Mesothelial cell of epicardium (in vitro differentiated cells): ENCODE data around the gene NOTCH1. TPM values are rescaled to one million over a fixed set of nuclear protein-coding genes. Genes with fewer than 3 reads are reported as not detected.

ENCODE experiments used
- DNase-seq, 2 experiments: peaks; one replicate each; pipeline ENCODE4 v3.0.0; 2021; ENCODE audit warnings: low spot score in 2 of 2; ENCODE audit not compliant: unreplicated experiment in 2 of 2
- H3K27ac Mint-ChIP-seq: 2 replicates; pipeline ENCODE4 v1.8.0; 2021; ENCODE audit warnings: mixed read lengths
- H3K27me3 Mint-ChIP-seq: 2 replicates; pipeline ENCODE4 v1.8.0; 2021; ENCODE audit warnings: low read depth, mixed read lengths
- H3K36me3 Mint-ChIP-seq: 2 replicates; pipeline ENCODE4 v1.8.0; 2021; ENCODE audit warnings: mixed read lengths
- H3K4me1 Mint-ChIP-seq: 2 replicates; pipeline ENCODE4 v1.8.0; 2021; ENCODE audit warnings: mixed read lengths
- H3K4me3 Mint-ChIP-seq: 2 replicates; pipeline ENCODE4 v1.8.0; 2021; ENCODE audit warnings: mild to moderate bottlenecking, moderate library complexity, mixed read lengths
- H3K9me3 Mint-ChIP-seq: 2 replicates; pipeline ENCODE4 v1.8.0; 2021; ENCODE audit warnings: mixed read lengths
- total RNA-seq: library from RNA; stranded (reverse); gene quantifications from 3 replicates; pipeline ENCODE4 v1.2.1, GENCODE V29; 2021
- TF ChIP-seq, protein P1 (sequence below): fragments of 200-600 bp; sonication (generic); IDR thresholded peaks from one replicate; pipeline ENCODE4 v1.5.0; 2021; ENCODE audit warnings: antibody characterized with exemption; ENCODE audit not compliant: unreplicated experiment

NOTCH1 gene
- total RNA-seq, 1 donor from 2014 or later: 107 TPM

- Mint-ChIP-seq H3K4me3 (no peak overlapping the region), H3K4me1 (no peaks in the 10 kb centered on the region), H3K27ac (no peak overlapping the region), H3K27me3 (no peaks in the 10 kb centered on the region), H3K9me3 (no peaks in the 10 kb centered on the region), H3K36me3 (peaks cover 13% of the 10 kb centered on the region)
- TF ChIP-seq, protein P1, sequence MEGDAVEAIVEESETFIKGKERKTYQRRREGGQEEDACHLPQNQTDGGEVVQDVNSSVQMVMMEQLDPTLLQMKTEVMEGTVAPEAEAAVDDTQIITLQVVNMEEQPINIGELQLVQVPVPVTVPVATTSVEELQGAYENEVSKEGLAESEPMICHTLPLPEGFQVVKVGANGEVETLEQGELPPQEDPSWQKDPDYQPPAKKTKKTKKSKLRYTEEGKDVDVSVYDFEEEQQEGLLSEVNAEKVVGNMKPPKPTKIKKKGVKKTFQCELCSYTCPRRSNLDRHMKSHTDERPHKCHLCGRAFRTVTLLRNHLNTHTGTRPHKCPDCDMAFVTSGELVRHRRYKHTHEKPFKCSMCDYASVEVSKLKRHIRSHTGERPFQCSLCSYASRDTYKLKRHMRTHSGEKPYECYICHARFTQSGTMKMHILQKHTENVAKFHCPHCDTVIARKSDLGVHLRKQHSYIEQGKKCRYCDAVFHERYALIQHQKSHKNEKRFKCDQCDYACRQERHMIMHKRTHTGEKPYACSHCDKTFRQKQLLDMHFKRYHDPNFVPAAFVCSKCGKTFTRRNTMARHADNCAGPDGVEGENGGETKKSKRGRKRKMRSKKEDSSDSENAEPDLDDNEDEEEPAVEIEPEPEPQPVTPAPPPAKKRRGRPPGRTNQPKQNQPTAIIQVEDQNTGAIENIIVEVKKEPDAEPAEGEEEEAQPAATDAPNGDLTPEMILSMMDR: no peak
- DNase-seq: no peak
These were observed 45.6 kb downstream of the NOTCH1 start for GRCh38 chr9:136499935-136500910.

- TF ChIP-seq, protein P1: no peak
- Mint-ChIP-seq H3K9me3 (no peaks in the 10 kb centered on the region), H3K4me3 (no peak overlapping the region), H3K36me3 (peaks cover 13% of the 10 kb centered on the region), H3K27me3 (no peaks in the 10 kb centered on the region), H3K4me1 (no peaks in the 10 kb centered on the region), H3K27ac (no peak overlapping the region)
- DNase-seq: no peak
These were observed 46.5 kb downstream of the NOTCH1 start for GRCh38 chr9:136499071-136499934.

- TF ChIP-seq, protein P1: no peak
- H3K4me3 Mint-ChIP-seq: no peak overlapping the region
- DNase-seq: no peak
- no peaks in the 10 kb centered on the region for H3K9me3 Mint-ChIP-seq
- peaks cover 13% of the 10 kb centered on the region for H3K36me3 Mint-ChIP-seq
- no peak overlapping the region for H3K27ac Mint-ChIP-seq
- H3K4me1 Mint-ChIP-seq: no peaks in the 10 kb centered on the region
- H3K27me3 Mint-ChIP-seq: no peaks in the 10 kb centered on the region
These were observed 47.7 kb downstream of the NOTCH1 start for GRCh38 chr9:136497916-136498695.

DNA sequence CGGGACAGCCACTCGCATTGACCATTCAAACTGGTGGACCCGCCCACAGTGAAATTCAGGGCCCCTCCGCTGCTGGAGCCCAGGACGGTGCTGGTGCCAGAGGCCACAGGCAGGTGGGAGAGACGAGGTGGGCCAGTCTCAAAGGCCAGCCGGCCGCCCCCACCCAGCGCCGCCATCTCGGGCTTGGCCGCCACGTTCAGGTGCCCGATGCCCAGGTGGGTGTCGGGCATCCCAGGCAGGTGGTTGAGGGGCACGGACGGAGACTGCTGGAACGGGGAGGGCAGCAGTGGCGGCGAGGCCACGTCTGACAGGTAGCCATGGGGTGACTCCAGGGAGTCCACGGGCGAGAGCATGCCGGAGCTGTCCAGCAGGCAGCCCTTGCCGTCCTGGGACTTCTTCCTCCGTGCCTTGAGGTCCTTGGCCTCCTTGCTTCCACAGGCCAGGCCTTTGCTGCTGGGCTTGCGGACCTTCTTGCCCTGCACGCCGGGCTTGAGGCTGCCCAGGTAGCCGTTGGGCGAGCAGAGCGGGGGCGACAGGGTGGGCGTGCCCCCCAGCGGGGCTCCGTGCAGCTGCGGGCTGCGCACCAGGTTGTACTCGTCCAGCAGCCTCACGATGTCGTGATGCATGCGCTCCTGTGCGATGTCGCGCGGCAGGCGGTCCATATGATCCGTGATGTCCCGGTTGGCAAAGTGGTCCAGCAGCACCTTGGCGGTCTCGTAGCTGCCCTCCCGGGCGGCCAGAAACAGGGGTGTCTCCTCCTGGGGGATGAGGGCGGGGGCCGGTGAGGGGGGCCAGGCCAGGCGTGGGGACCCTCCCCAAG, 48.8 kb downstream of the NOTCH1 start:
- H3K36me3 Mint-ChIP-seq: peaks cover 14% of the 10 kb centered on the region
- H3K4me3 Mint-ChIP-seq: no peak overlapping the region
- H3K9me3 Mint-ChIP-seq: no peaks in the 10 kb centered on the region
- no peak for DNase-seq
- TF ChIP-seq, protein P1: no peak
- no peaks in the 10 kb centered on the region for H3K4me1 Mint-ChIP-seq
- H3K27ac Mint-ChIP-seq: no peak overlapping the region
- no peaks in the 10 kb centered on the region for H3K27me3 Mint-ChIP-seq
